SK-N-SH (cell line): ENCODE data around the gene F9.
"Not testable (repeated sequence)": the region's sequence is repeated elsewhere in the genome, so short reads cannot be mapped to it uniquely, and the experiment has no call there.

Experiments
- FOXM1 ChIP-seq: IDR thresholded peaks from 2 replicates; pipeline ENCODE4 v1.4.0; 2012; ENCODE audit warnings: low read depth, mild to moderate bottlenecking
- YY1 ChIP-seq: IDR thresholded peaks from 2 replicates; pipeline ENCODE4 v1.4.0; 2012; ENCODE audit warnings: low read depth, mild to moderate bottlenecking
- TF ChIP-seq, protein P1 (sequence below): fragments of 200-600 bp; sonication (generic); IDR thresholded peaks from 2 replicates; pipeline ENCODE4 v1.6.1; 2017; ENCODE audit warnings: antibody characterized with exemption, mild to moderate bottlenecking, moderate library complexity

DNA sequence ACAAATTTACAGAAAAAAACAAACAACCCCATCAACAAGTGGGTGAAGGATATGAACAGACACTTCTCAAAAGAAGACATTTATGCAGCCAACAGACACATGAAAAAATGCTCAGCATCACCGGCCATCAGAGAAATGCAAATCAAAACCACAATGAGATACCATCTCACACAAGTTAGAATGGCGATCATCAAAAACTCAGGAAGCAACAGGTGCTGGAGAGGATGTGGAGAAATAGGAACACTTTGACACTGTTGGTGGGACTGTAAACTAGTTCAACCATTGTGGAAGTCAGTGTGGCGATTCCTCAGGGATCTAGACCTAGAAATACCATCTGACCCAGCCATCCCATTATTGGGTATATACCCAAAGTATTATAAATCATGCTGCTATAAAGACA is 1.7 kb upstream of the F9 start:
- TF ChIP-seq FOXM1, YY1: not testable (repeated sequence)
- TF ChIP-seq, protein P1, sequence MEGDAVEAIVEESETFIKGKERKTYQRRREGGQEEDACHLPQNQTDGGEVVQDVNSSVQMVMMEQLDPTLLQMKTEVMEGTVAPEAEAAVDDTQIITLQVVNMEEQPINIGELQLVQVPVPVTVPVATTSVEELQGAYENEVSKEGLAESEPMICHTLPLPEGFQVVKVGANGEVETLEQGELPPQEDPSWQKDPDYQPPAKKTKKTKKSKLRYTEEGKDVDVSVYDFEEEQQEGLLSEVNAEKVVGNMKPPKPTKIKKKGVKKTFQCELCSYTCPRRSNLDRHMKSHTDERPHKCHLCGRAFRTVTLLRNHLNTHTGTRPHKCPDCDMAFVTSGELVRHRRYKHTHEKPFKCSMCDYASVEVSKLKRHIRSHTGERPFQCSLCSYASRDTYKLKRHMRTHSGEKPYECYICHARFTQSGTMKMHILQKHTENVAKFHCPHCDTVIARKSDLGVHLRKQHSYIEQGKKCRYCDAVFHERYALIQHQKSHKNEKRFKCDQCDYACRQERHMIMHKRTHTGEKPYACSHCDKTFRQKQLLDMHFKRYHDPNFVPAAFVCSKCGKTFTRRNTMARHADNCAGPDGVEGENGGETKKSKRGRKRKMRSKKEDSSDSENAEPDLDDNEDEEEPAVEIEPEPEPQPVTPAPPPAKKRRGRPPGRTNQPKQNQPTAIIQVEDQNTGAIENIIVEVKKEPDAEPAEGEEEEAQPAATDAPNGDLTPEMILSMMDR: not testable (repeated sequence)
